ENCODE measurements around the gene LRMDA.
"Not testable (repeated sequence)": the region's sequence is repeated elsewhere in the genome, so short reads cannot be mapped to it uniquely, and the experiment has no call there.

LRMDA gene

DNA sequence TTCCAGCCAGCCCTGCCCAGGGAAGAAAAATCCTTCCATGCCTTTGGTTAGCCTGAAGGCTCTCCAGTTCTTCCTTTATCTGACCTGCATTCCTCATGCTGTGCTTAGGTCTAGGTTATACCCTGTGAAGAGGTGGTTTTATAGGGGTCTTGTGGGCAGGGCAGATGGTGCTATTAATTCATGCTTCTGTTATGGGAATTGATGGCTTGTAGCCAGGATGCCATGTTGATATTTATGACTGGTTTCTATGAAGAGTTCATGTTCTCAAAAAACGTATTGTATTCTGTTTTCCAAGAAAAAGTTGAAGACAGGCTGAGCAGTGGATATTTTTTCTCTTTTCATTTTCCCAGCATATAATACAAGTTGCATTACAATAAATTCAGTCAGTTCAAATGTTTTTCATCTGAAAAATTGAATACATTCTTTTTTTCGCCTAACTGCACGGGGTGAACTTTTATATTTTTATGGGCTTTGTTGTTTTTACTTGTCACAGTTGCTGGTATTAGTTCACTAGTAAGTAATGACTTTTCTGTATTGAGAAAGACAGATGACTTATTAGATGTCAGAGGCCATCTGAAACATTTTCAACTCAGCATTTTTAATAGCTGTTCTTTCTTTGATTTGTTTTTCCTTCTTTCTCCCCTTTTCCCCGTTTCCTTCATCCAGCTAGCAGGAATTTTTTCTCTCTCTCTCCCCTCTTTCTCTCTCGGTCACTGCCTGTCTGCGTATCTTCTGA, 322.8 kb downstream of the LRMDA start:
- no peak for DNase-seq

DNA sequence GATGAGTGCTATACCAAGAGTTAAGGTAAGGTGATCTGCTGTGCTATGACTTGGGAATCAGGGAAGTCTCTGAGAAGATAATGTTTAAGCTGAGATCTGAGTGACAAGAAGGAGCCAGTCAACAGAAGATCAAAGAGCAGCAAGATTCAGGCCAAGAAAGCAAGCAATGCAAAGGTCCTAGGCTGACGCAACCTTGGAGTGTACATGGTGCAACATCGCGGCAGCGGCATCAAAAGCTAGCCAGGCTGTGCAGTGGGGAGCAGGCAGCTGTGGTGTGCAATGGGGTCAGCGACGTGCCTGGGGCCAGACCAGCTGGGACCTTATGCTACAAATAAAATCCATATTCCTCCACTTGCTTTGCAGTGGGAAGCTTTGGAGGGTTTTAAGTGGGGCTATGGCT, 324.1 kb downstream of the LRMDA start:
- no peak for DNase-seq

DNA sequence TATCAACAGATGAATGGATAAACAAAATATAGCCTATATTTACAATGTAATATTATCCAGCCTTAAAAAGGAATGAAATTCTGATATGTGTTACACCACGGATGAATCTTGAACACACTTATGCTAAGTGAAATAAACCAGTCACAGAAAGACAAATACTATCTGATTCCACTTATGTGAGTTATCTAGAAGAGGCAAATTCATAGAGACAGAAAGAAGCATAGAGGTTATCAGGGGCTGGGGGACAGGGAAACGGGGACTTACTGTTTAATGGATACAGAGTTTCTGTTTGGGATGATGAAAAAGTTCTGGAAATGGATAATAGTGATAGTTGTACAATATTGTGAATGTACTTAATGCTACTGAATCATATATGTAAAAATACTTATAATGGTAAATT, 329.9 kb downstream of the LRMDA start:
- DNase-seq: no peak

DNA sequence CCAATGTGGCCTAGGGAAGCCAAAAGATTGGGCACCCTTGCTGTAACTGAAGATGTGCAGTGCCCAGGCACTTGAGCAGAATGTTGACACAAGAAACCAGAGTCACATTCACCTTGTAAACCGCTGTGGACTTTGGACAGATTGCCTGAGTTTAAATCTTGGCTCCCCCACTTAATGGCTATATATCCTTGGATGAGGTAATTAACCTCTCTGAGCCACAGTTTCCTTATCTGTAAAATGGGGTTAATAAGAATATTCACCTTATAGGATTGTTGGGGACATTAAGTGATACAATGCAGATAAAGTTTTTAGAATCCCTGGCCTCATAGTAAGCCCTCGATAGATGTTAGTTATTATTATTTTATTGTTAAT, 331.0 kb downstream of the LRMDA start:
- DNase-seq: no peak

DNA sequence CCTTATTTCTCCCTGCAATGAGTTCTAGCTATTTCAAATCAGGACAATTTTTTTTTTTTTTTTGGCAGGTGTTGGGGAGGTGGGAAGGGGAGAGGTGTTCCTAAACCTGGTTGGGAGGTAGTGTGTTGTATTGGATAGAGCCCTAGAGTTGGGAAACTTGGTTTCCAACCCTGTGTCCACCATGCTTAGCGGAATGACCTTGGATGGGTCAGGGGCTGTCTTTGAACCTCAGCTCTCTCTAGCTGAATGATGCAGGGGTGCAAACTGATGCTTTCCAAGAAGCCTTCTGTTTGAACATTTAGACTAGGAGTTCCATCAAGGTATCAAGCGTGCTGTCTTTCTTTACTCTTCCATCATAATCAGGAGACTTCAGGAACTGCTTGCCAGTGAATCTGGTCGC, 332.2 kb downstream of the LRMDA start:
- no peak for DNase-seq

DNA sequence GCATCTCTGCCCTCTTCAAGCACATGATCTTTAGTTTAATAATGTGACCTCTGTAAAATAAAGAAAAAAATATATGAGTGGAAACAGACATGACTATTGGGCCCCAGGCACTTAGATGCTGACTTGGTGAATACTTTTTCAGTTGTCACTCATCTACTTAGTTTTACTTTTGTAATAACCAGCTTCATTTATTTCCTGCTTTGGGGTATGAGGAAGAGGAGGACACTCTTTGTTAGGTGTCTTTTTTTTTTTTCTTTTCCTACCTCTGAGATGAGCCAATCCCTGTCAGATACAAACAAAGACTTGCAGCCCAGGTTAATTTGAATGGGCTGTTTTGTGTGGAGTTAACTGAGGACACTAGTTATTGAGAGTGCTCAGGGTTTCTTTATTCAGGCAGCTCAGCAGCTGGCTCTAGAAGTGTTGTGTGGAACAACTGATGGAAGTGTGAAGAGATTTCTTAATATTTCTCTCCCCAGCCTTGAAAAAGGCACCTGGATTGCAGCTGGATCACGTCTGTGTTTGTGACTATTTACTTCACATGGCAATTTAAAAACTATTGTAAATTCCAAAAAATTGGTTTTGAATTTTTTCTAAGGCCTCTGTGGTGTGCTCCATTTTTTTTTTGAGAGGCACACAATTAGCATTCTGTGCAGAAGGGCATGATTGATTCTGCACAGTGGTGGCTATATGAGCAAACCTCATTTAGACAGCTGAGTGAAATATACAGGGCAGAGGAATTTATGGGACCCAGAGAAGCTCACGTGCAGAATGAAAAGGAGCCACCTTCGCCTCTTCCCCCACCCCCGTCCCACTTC, 333.8 kb downstream of the LRMDA start:
- no peak for DNase-seq

DNA sequence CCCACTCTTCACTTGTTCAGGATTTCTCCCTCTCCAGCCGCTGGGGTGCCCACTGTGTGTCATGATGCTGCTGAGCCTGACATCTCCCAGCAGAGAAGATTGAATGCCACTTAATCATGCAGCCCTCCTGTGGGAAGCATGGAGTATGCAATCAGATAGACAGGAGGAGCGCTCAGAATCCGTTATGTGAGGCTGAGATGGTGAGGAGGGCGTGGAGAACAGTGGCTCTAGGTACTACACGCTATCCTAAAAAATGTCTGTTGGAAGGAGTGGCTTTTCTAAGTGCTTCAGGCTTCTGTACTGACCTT, 334.3 kb downstream of the LRMDA start:
- DNase-seq: no peak

DNA sequence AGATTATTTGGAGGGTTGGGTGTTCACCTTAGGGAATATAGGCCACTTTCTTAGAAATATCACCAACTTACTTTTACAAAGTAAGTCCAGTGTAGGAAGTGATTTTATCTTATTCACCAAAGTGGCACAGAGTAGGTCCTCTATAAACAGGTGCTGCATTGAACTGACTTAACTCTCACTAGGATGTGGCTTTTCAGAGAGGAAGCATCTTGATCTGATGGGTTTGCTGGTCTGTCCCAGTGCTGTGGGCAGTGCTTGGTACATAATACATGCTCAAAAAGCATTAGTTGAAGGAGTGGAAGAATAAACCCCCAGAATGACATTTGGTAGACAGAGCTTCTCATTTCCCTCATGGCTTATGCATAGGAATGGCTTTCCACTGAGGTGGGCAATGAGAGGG, 334.7 kb downstream of the LRMDA start:
- DNase-seq: no peak

DNA sequence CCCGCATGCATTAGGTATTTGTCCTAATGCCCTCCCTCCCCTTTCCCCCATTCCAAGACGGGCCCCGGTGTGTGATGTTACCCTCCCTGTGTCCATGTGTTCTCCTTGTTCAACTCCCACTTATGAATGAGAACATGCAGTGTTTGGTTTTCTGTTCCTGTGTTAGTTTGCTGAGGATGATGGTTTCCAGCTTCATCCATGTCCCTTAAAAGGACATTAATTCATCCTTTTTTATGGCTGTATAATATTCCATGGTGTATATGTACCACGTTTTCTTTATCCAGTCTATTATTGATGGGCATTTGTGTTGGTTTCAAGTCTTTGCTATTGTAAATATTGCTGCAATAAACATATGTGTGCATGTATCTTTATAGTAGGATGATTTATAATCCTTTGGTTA, 335.3 kb downstream of the LRMDA start:
- DNase-seq: not testable (repeated sequence)

DNA sequence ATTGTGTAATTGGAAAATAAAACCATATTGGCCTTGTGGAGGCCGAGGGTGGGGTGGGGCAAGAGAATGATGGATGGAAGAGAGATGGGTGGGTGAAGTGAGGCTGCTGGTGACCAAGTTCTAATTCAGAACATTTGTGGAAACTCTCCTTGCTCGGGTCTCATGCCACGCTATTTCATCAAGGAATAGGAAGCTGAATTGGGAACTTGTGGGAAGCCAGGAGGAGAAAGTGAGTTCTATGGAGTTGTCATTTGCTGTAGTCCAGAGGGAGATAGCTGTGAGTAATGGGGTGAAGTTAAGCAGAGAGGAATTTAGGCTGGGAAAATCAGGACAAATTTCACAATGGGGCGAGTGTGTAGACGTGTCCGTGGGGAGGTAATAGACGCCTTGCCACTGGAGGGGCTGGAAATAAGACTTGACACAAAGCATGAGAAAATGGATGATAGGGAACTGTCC, 339.2 kb downstream of the LRMDA start:
- DNase-seq: no peak

DNA sequence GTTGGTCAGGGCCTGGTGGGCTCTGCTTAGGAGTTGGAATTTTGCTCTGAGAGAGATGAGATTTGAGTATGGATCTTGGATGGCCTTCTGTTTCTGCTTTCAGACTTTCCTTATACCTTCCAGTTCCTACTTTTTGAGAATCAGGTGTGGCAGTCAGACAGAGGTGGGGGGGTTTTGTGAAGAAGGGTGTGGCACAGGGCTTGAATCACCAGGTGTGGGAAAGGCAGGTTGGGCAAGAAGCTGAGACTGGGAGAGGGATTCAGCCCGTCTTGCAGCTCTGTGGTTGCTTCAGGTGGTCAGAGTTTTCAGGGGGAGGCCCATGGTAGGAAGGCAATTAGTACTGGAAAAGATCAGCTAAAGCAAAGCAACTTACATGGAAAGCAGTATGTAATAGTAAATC, 340.2 kb downstream of the LRMDA start:
- no peak for DNase-seq

DNA sequence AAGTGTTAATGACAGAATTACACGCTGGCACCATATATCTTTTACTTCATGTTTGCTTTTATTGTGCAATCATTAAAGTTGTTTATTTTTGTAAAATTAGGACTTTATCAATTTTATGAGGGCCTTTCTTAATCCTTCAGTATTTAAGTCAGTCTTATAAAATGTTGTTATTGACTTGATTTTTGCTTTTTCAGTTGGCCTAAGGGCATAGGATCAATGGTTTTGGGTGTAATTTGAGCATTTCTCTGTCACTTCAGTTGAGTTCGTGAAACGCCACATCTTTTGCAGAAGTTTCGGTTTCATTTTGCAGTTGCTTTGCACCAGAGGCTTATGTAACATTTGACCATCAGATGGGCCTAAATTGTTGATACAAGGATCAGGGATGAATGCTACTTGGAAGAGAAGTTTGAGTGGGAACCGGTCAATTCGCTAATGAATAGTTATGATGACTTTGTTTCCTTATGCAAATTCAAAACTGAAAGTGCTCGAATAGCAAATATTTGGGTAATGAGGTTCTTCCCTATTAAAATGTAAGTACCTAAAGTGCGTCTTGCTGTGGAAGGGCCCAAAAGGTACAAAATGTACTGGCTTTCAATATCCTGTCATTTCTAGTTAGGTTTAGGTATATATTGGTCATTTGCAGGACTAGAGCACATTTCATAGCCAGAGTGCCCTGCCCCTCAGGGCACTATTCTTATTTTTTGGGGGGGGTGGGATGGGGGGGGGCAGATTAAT, 340.9 kb downstream of the LRMDA start:
- no peak for DNase-seq

DNA sequence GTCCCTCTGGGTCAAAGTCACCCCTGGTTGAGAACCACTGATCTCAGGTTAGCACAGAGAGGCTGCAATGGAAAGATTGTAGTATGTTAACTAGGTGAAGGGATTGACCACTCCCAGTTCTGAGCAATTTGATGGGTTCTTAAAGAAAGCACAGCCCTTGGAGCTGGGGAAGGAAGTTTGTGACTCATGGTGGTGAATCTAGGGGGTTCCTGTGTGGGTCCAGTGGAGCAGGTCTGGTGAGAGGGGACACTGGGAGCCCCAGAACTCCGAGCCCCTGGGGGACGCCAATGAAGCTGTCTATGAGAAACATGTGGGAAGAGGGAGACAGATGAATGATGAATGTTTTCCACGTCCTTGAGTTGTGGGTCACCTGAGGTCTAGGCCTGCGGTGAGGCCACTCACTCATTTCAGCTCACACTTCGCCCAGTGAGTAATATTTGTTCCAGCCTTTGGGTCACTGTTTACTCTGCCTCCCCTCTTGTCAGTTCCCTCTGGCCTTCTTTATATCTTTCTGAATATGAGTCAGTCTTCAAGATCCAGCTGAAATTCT, 341.9 kb downstream of the LRMDA start:
- DNase-seq: no peak

DNA sequence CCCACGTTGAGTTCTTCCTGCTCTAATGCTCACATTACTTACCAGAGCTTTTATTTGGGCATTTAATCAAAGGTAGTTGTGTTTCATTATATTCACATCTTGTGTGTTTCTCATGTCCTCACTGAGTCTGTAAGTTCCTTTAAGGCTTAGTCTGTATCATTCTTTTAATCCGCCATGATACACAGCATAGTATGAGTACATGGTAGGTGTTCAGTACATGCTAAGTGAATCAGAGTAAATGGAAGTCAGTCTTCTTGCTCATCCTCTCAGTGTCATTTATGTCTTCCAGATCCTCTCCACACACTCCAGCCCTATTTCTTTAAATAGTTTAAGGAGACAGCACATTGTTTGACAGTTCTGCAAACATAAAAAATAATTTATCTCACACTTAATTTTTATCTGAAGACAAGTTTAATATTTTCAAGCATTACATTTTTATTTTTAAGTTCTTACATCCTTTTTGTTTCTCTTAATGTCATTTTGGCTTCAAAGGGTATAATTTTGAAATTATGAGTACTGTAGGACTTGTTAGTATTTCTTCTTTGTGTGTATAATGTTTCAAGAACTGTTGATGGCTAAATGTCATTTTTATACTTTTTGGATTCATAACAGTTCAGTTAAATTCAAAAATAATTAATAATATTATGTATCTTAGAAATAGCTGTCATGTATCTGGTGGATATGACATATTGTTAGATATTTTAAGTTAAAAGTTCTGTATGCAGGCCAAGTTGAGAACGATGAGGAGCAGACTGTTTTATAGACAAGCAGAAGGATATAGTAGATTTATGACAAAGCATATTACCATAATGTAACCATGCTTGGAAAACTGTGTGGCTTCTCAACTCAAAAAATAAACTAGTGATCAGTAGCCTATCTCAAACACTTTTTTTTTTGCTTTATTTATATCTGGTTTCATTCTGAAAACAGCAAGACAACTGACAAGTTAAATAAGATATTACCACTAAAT, 342.7 kb downstream of the LRMDA start:
- no peak for DNase-seq

DNA sequence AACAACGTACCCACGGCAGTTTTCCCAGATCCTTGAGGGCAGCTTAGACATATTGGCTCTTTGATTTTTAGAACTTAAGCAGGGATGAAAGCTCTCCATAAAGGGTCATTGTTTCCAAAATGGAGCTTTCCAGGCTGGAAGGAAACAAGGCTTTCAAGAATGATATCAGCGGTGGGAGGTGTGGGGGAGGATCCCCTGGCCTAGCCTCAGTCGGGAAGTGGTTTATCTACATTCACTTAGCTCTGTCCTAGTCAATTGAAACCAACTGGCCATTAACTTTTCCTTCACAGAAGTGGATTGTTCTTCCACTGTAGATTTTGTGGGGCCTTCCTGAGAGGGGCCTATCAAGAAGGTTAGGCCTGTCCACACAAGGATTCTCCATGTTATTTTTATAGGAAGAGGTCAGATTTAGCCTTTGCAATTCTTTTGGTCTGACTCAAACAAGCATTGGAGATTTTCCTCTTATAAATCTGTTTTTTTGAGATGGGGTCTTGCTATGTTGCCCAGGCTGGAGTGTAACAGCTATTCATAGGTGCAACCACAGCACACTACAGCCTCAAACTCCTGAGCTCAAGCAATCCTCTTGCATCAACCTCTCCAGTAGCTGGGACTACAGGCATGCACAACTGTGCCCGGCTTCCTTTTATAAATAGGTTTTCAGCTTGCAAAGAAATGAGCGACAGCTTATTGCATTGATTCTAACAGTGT, 343.5 kb downstream of the LRMDA start:
- no peak for DNase-seq

DNA sequence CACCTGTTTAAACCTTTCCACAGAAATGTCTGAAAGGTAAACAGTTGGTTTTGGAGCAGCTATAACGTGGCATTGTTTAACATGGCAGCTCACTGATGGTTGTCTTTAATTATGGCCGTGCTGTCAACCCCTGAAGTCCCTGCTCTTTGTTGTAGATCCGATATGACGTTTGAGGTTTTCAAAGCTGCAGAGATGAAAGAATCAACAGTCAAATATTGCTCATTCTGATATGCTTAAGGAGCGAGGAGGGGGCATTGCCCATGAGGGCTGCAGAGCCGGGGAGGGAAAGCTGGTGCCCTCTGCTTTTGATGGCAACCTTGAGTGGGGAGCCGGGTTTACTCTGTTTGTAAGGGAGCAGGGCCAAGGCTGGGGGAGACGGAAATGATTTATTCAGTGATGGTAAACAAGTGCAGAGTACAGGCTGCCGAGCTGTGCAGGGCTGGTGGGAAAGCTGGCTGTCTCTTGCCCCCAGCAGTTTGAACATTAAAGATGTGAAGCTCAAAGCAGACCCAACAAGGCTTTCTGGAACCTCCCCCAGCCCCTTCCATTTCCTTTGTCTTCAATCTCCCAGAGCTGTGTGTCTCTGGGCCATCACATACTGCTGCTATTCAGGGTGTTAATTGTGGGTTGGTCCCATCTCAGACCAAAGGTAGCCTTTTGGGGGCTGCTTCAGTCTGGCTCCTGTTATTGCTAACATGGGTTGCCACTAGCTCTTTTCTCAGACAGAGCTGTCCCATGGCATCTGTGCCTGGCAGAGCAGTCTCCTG, 345.5 kb downstream of the LRMDA start:
- no peak for DNase-seq

DNA sequence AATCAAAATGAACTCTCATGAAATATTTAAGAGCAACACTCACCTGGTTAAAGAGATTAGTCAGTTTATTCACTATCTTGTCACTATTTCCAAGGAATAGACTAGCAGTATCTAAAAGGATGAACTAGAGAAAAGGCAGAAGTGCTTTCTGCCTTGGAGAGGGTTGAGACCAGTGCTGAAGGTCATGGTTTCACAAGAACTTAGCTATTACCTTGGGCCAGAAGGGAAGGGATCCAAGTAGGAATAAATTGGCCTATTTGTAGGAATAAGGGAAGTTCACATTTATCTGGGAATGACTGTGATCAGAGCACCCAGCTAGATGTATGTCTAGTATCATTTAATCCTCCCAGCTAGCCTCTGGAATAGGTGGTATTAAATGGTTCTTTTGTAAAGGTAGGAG, 347.2 kb downstream of the LRMDA start:
- DNase-seq: no peak

DNA sequence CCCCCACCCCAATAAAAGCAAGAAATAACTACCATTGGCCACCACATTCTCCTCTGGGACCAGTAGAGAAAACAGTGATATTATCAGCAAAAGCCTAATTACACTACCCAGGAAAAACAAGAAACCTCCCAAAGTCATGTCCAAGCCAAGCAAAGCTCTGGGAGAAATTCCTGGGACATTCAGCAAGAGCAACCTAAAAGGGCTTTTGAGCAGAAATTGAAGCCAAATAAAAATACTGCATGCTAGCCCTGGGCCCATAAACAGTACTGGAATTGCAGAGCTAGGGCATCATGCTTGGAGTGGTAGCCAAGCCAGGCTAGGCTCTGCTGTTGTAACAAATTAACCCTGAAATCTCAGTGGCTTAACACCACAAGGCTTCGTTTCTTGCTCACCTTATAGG, 347.9 kb downstream of the LRMDA start:
- DNase-seq: no peak

DNA sequence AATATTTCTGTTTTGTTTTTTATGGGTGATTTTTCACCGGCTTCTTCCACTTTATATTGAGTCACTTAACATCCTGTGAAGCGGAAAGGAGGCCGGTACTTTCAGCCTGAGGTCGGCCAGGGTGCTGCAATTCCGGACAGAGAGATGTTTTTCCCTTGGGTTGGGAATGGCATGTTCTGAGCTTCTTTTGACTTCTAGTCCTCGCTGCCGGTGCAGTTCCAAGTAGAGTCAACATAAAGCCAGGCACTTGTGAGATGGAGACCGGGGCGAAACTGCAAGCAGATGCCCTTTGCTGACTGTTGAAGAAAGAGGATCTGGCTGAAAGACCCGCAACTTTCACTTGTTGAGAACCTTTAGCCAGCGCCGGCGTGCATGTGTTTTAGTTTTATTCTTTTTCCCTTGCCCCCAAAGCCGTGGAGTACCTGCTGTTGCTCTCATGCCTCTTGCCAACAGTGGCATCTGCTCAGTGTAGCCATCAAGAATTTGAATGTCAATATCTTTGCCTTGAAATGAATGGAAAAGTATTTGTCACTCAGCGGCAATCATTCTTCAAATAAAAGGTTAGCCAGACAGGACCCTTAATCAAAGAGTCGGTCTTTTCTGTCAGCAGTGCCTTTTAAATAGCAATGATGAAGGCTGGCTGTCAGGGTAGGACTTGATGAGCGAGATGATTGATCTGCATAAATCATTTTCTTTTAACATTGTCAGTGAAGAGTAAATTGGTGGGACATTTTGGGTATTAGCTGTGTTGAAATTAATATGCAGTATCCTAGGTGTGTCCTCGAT, 351.2 kb downstream of the LRMDA start:
- DNase-seq: no peak
